ENCODE measurements around the gene SLC12A8.

Gene SLC12A8

DNA sequence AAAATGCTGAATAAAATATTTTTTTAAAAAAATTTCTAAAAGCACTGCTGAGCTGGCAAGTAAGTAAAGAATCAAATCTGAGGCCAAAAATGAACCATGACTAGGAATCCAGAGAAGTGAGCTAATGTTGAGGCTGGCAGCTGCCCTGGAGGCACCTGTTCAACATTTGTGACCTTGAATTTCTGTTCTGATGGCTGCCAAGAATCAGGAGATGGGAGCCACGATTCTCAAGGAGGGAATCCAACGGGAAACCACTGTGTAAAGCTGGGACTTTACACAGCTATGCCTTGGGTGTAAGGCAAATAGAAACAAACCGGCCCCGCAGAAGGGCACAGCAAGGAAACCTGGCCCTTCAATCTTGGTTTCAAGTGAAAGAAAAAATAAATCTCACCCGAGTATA lies 179.4 kb downstream of the SLC12A8 start:
- Histone ChIP-seq H3K9ac (ENCODE audit: low read depth, low read length) (no peak overlapping the region), H3K27ac (ENCODE audit: low read length) (no peak overlapping the region), H3K36me3 (ENCODE audit: insufficient read depth, low read depth, low read length) (peaks cover 9% of the 10 kb centered on the region), H3K4me1 (ENCODE audit: insufficient read depth, low read length) (peaks cover under 1% of the 10 kb centered on the region; the same call in 1 of the 2 replicates), H3K9me3 (ENCODE audit: insufficient read depth, low read depth, low read length) (peaks cover 10% of the 10 kb centered on the region; the same call in 1 of the 2 replicates), H3K4me3 (ENCODE audit: low read length) (no peak overlapping the region), H3K27me3 (ENCODE audit: insufficient read depth, low read length) (no peaks in the 10 kb centered on the region)

DNA sequence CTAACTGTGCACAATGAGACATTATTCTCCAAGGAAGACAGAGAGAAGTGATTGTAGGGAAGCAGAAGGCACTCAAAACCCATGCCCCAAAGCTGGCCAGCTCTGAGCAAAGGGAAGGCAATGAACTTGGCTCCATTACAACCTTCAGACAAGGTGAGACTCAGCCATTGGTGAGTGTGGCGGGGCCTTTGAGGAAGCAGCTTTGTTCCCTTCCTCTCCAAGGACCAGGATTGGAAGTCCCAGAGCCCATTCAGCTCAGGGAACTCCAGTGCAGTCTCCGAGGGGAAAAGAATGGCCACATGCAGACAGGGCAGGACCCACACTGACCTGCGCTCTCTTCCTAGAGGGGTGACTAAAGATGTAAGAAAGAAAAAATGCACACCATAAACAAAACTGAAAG lies 179.9 kb downstream of the SLC12A8 start:
- Histone ChIP-seq H3K36me3 (ENCODE audit: insufficient read depth, low read depth, low read length) (peaks cover 14% of the 10 kb centered on the region), H3K27me3 (ENCODE audit: insufficient read depth, low read length) (no peaks in the 10 kb centered on the region)

More for the DNA sequence above, 179.9 kb downstream of the SLC12A8 start:
- H3K9me3 ChIP-seq (ENCODE audit: insufficient read depth, low read depth, low read length): peaks cover 10% of the 10 kb centered on the region; the same call in 1 of the 2 replicates
- H3K4me1 ChIP-seq (ENCODE audit: insufficient read depth, low read length): no peaks in the 10 kb centered on the region
- H3K4me3 ChIP-seq (ENCODE audit: low read length): no peak overlapping the region
- H3K27ac ChIP-seq (ENCODE audit: low read length): no peak overlapping the region
- H3K9ac ChIP-seq (ENCODE audit: low read depth, low read length): no peak overlapping the region

Measured in iPS-20b (cell line).